SK-N-SH treated with all-trans-retinoic acid at 6 μM for 48 hours (cell line): Measurements from ENCODE around the gene UBASH3A.

Source experiments
- ATAC-seq: fragments of 200-7000 bp; cut with Tn5 transposase; 3 replicates; pipeline ENCODE4 v1.9.1; 2020; ENCODE audit warnings: mild to moderate bottlenecking, moderate library complexity
- ARNTL ChIP-seq: fragments of 450-650 bp; formaldehyde crosslinking; IDR thresholded peaks from 2 replicates; pipeline ENCODE4 v1.5.0; 2020; ENCODE audit warnings: low read depth, mild to moderate bottlenecking, moderate library complexity, borderline replicate concordance
- BACH2 ChIP-seq: fragments of 250-450 bp; sonication (Bioruptor Pico); IDR thresholded peaks from 2 replicates; pipeline ENCODE4 v1.9.0; 2021; ENCODE audit warnings: mild to moderate bottlenecking, borderline replicate concordance
- CSDC2 ChIP-seq: fragments of 250-450 bp; sonication (Bioruptor Pico); IDR thresholded peaks from 2 replicates; pipeline ENCODE4 v1.5.0; 2020; ENCODE audit warnings: mild to moderate bottlenecking, moderate library complexity
- ESRRG ChIP-seq: fragments of 250-450 bp; sonication (Bioruptor Pico); IDR thresholded peaks from 2 replicates; pipeline ENCODE4 v1.6.1; 2021; ENCODE audit warnings: mild to moderate bottlenecking
- GLIS3 ChIP-seq: fragments of 250-450 bp; sonication (Bioruptor Pico); IDR thresholded peaks from 2 replicates; pipeline ENCODE4 v1.5.0; 2020; ENCODE audit warnings: mild to moderate bottlenecking, moderate library complexity
- OSR1 ChIP-seq: fragments of 250-450 bp; sonication (Bioruptor Pico); IDR thresholded peaks from 2 replicates; pipeline ENCODE4 v1.8.0; 2022; ENCODE audit warnings: moderate library complexity, mild to moderate bottlenecking, inconsistent platforms
- PPARA ChIP-seq: fragments of 250-450 bp; sonication (Bioruptor Pico); IDR thresholded peaks from 2 replicates; pipeline ENCODE4 v1.5.0; 2020; ENCODE audit warnings: mild to moderate bottlenecking, borderline replicate concordance
- SNAI2 ChIP-seq: fragments of 250-450 bp; sonication (Bioruptor Pico); IDR thresholded peaks from 2 replicates; pipeline ENCODE4 v1.5.0; 2020; ENCODE audit warnings: mild to moderate bottlenecking, moderate library complexity
- TCF4 ChIP-seq: fragments of 250-450 bp; sonication (Bioruptor Pico); IDR thresholded peaks from 2 replicates; pipeline ENCODE4 v1.8.0; 2021; ENCODE audit warnings: mild to moderate bottlenecking, moderate library complexity, borderline replicate concordance
- TOX ChIP-seq: fragments of 250-450 bp; sonication (Bioruptor Pico); IDR thresholded peaks from 2 replicates; pipeline ENCODE4 v1.8.0; 2021; ENCODE audit warnings: mild to moderate bottlenecking, moderate library complexity, borderline replicate concordance
- ZC3H10 ChIP-seq: fragments of 250-450 bp; sonication (Bioruptor Pico); IDR thresholded peaks from 2 replicates; pipeline ENCODE4 v1.5.1; 2021; ENCODE audit warnings: mild to moderate bottlenecking, moderate library complexity
- ZFP3 ChIP-seq: fragments of 250-450 bp; sonication (Bioruptor Pico); IDR thresholded peaks from 2 replicates; pipeline ENCODE4 v1.5.0; 2020; ENCODE audit warnings: mild to moderate bottlenecking, moderate library complexity
- ZNF565 ChIP-seq: fragments of 450-650 bp; formaldehyde crosslinking; conservative IDR thresholded peaks from 2 replicates; pipeline ENCODE4 v1.5.0; 2020; ENCODE audit warnings: low read depth, mild to moderate bottlenecking, moderate library complexity
- ZNF8 ChIP-seq: fragments of 450-650 bp; formaldehyde crosslinking; IDR thresholded peaks from 2 replicates; pipeline ENCODE4 v1.5.0; 2020; ENCODE audit warnings: mild to moderate bottlenecking, moderate library complexity
- TF ChIP-seq, protein P1 (sequence below): fragments of 250-450 bp; sonication (Bioruptor Pico); IDR thresholded peaks from 2 replicates; pipeline ENCODE4 v1.8.0; 2020; ENCODE audit warnings: mild to moderate bottlenecking, moderate library complexity, borderline replicate concordance
- TF ChIP-seq, protein P2 (sequence below): fragments of 250-450 bp; sonication (Bioruptor Pico); IDR thresholded peaks from 2 replicates; pipeline ENCODE4 v1.5.0; 2020; ENCODE audit warnings: mild to moderate bottlenecking, moderate library complexity
- TF ChIP-seq, protein P3 (sequence below): fragments of 250-450 bp; sonication (Bioruptor Pico); IDR thresholded peaks from 2 replicates; pipeline ENCODE4 v1.5.1; 2020; ENCODE audit warnings: low read depth, mild to moderate bottlenecking, moderate library complexity
- TF ChIP-seq, protein P4 (sequence below): fragments of 250-450 bp; sonication (Bioruptor Pico); IDR thresholded peaks from 2 replicates; pipeline ENCODE4 v1.8.0; 2021; ENCODE audit warnings: low read depth, mild to moderate bottlenecking, moderate library complexity, borderline replicate concordance

Gene UBASH3A

DNA sequence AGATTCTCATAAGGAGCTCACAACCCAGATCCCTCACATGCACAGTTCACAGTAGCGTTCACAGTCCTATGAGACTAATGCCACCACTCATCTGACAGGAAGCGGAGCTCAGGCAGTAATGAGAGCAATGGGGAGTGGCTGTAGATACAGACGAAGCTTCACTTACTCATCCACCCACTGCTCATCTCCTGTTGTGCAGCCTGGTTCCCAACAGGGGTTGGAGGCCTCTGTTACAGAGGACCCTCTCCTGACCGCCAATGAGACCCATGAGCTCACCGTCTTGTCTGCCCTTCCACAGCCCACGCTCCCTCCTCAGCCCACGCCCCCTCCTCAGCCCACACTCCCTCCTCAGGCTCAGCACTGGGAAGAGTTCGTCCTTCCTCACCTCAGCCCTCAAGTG lies 52.8 kb downstream of the UBASH3A start:
- TF ChIP-seq, protein P1, sequence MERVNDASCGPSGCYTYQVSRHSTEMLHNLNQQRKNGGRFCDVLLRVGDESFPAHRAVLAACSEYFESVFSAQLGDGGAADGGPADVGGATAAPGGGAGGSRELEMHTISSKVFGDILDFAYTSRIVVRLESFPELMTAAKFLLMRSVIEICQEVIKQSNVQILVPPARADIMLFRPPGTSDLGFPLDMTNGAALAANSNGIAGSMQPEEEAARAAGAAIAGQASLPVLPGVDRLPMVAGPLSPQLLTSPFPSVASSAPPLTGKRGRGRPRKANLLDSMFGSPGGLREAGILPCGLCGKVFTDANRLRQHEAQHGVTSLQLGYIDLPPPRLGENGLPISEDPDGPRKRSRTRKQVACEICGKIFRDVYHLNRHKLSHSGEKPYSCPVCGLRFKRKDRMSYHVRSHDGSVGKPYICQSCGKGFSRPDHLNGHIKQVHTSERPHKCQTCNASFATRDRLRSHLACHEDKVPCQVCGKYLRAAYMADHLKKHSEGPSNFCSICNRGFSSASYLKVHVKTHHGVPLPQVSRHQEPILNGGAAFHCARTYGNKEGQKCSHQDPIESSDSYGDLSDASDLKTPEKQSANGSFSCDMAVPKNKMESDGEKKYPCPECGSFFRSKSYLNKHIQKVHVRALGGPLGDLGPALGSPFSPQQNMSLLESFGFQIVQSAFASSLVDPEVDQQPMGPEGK (CRISPR knock-in tag): no peak
- TF ChIP-seq, protein P2, sequence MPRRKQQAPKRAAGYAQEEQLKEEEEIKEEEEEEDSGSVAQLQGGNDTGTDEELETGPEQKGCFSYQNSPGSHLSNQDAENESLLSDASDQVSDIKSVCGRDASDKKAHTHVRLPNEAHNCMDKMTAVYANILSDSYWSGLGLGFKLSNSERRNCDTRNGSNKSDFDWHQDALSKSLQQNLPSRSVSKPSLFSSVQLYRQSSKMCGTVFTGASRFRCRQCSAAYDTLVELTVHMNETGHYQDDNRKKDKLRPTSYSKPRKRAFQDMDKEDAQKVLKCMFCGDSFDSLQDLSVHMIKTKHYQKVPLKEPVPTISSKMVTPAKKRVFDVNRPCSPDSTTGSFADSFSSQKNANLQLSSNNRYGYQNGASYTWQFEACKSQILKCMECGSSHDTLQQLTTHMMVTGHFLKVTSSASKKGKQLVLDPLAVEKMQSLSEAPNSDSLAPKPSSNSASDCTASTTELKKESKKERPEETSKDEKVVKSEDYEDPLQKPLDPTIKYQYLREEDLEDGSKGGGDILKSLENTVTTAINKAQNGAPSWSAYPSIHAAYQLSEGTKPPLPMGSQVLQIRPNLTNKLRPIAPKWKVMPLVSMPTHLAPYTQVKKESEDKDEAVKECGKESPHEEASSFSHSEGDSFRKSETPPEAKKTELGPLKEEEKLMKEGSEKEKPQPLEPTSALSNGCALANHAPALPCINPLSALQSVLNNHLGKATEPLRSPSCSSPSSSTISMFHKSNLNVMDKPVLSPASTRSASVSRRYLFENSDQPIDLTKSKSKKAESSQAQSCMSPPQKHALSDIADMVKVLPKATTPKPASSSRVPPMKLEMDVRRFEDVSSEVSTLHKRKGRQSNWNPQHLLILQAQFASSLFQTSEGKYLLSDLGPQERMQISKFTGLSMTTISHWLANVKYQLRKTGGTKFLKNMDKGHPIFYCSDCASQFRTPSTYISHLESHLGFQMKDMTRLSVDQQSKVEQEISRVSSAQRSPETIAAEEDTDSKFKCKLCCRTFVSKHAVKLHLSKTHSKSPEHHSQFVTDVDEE: no peak
- TF ChIP-seq BACH2 (CRISPR knock-in tag) (no peak), SNAI2 (CRISPR knock-in tag) (no peak), ESRRG (CRISPR knock-in tag) (no peak), OSR1 (CRISPR knock-in tag) (no peak), TOX (CRISPR knock-in tag) (no peak), ZNF8 (no peak), PPARA (CRISPR knock-in tag) (no peak), ZC3H10 (CRISPR knock-in tag) (no peak), ZFP3 (no peak), CSDC2 (no peak), GLIS3 (CRISPR knock-in tag) (no peak), TCF4 (CRISPR knock-in tag) (no peak)
- TF ChIP-seq, protein P3, sequence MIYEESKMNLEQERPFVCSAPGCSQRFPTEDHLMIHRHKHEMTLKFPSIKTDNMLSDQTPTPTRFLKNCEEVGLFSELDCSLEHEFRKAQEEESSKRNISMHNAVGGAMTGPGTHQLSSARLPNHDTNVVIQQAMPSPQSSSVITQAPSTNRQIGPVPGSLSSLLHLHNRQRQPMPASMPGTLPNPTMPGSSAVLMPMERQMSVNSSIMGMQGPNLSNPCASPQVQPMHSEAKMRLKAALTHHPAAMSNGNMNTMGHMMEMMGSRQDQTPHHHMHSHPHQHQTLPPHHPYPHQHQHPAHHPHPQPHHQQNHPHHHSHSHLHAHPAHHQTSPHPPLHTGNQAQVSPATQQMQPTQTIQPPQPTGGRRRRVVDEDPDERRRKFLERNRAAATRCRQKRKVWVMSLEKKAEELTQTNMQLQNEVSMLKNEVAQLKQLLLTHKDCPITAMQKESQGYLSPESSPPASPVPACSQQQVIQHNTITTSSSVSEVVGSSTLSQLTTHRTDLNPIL (CRISPR knock-in tag): no peak
- TF ChIP-seq, protein P4, sequence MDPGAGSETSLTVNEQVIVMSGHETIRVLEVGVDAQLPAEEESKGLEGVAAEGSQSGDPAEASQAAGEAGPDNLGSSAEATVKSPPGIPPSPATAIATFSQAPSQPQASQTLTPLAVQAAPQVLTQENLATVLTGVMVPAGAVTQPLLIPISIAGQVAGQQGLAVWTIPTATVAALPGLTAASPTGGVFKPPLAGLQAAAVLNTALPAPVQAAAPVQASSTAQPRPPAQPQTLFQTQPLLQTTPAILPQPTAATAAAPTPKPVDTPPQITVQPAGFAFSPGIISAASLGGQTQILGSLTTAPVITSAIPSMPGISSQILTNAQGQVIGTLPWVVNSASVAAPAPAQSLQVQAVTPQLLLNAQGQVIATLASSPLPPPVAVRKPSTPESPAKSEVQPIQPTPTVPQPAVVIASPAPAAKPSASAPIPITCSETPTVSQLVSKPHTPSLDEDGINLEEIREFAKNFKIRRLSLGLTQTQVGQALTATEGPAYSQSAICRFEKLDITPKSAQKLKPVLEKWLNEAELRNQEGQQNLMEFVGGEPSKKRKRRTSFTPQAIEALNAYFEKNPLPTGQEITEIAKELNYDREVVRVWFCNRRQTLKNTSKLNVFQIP (CRISPR knock-in tag): no peak
- no peak for ATAC-seq

DNA sequence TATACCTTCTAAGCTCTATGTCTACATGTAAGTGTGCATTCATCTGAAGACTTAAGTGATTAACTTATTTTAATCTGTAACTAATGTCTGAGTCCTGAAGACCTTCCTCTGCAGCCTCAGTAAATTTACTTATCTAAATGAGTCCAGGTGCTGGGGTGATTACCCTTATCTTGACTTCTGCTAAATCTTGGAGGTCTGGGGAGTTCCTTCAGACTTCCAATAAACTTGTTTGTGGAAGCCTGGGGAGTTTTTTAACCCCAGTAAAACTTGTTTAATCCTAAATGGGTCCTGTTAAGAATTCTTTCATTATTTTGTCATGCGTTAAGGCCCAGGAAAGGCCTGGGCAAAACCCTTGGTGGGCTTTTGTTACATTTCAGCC lies 55.4 kb downstream of the UBASH3A start:
- TF ChIP-seq ZNF565 (CRISPR knock-in tag) (no peak), GLIS3 (CRISPR knock-in tag) (no peak)
- no peak for ATAC-seq

DNA sequence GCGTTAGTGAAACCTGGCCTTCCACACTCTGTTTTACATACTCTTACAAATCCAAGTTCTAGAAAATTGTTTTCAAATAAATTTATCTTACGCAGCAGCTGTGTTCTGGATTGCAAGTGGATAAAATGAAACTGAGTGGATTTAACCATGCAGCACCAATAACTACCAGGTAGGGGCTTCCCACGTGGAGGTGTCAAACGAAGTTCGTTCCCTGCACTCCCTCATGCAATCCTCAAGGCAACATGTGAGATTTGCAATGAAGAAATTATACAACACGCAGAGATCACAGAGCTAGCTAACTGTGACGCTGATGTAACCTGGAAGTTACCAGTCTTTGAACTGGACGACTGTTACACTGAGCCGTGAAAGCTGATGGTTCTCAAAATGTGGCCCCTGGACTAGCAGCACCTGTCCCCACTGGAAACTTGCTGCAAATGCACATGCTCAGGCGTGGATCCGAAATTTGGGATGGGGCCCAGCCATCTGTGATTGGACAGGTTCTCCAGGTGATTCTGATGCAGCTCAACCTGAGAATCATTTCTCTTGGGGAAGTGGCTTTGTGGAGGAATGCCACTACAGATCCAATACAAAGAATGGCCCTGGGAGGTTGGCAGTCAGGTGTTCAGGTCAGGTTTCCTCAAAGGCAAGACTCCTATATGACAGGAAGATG lies 56.0 kb downstream of the UBASH3A start:
- TF ChIP-seq, protein P1 (CRISPR knock-in tag): no peak
- TF ChIP-seq BACH2 (CRISPR knock-in tag): no peak
- TF ChIP-seq, all 23 proteins: peak for 0
- no peak for ATAC-seq

DNA sequence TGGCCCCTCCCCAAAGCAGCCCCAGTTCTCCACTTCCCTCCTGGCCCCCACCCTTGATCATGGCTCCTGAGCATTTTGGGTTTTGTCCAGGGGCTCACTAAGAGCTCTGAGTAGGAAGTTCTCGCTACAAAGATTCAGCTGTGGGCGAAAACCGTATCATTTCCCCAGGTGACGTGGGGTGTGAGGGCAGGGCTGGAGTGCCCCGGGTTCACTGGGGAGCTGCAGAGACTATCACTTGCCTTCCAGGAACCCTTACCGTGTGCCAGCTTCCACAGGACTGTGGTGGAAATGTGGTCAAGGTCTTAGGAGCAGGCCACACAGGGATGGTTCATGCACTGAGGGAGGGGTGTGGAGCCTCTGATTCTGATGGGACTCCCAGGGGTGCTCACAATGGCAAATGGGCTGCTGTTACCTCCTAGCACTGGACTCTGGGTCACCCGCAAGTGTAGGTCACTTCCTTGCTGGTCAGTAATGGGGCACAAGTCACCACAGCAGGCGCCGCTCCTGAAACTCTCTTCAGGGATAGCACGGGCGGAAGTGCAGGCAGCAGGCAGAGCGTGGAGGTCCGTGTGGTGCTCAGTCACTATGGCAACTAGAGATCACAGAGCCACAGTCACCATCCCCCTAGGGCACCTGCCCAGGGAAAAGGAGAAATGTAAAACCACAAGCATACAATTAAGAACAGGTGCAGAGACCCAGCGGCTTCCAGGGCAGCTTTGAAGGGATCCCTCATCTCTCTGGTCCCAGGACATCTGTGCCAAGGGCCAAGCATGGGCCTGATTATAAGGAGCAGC lies 56.9 kb downstream of the UBASH3A start:
- TF ChIP-seq ARNTL (CRISPR knock-in tag): no peak
- TF ChIP-seq, all 23 proteins: peak for 0
- ATAC-seq: no peak
